HepG2 (cell line): ENCODE measurements around the gene ENAH. TPM values are rescaled to one million over a fixed set of nuclear protein-coding genes. Genes with fewer than 3 reads are reported as not detected.

Source experiments
- ATF2 ChIP-seq: sonication (generic); formaldehyde crosslinking; IDR thresholded peaks from 2 replicates; pipeline ENCODE4 v1.4.0; 2020; ENCODE audit warnings: missing genetic modification reagents
- ATF7-NPFF ChIP-seq: sonication (generic); formaldehyde crosslinking; IDR thresholded peaks from 2 replicates; pipeline ENCODE4 v1.8.1; 2023; ENCODE audit warnings: mild to moderate bottlenecking, low read depth, missing genetic modification reagents, moderate library complexity
- CREM ChIP-seq, 2 experiments: sonication (generic) in 1 of 2; formaldehyde crosslinking in 1 of 2; IDR thresholded peaks; 2 replicates each; pipeline versions ENCODE4 v1.4.0 to v1.6.1; 2016 to 2020; ENCODE audit warnings: antibody characterized with exemption in 1 of 2, mild to moderate bottlenecking in 1 of 2, missing genetic modification reagents in 1 of 2
- HES4 ChIP-seq: sonication (generic); formaldehyde crosslinking; IDR thresholded peaks from 2 replicates; pipeline ENCODE4 v1.9.0; 2021; ENCODE audit warnings: mild to moderate bottlenecking, missing genetic modification reagents, borderline replicate concordance
- HNRNPLL ChIP-seq: fragments of 200-400 bp; formaldehyde crosslinking; IDR thresholded peaks from 2 replicates; pipeline ENCODE4 v1.6.1; 2017; ENCODE audit warnings: mild to moderate bottlenecking, low read depth, low read length; ENCODE audit not compliant: poor library complexity, severe bottlenecking
- KDM2A ChIP-seq: sonication (generic); formaldehyde crosslinking; IDR thresholded peaks from 2 replicates; pipeline ENCODE4 v1.4.0; 2020; ENCODE audit warnings: low read depth, missing genetic modification reagents, borderline replicate concordance
- ZNF121 ChIP-seq: sonication (generic); formaldehyde crosslinking; IDR thresholded peaks from 2 replicates; pipeline ENCODE4 v1.5.0; 2020; ENCODE audit warnings: mild to moderate bottlenecking, missing genetic modification reagents
- ZNF383 ChIP-seq: sonication (generic); formaldehyde crosslinking; IDR thresholded peaks from 2 replicates; pipeline ENCODE4 v1.4.0; 2020; ENCODE audit warnings: missing genetic modification reagents, mild to moderate bottlenecking, borderline replicate concordance
- ZNF414 ChIP-seq: sonication (generic); formaldehyde crosslinking; IDR thresholded peaks from 2 replicates; pipeline ENCODE4 v1.5.0; 2020; ENCODE audit warnings: missing genetic modification reagents
- ZNF562 ChIP-seq: sonication (generic); formaldehyde crosslinking; IDR thresholded peaks from 2 replicates; pipeline ENCODE4 v1.8.0; 2022; ENCODE audit warnings: missing genetic modification reagents, borderline replicate concordance
- ZNF576 ChIP-seq: sonication (generic); formaldehyde crosslinking; IDR thresholded peaks from 2 replicates; pipeline ENCODE4 v1.4.0; 2020; ENCODE audit warnings: mild to moderate bottlenecking, missing genetic modification reagents
- ZNF75D ChIP-seq: sonication (generic); formaldehyde crosslinking; IDR thresholded peaks from 2 replicates; pipeline ENCODE4 v1.8.1; 2023; ENCODE audit warnings: missing genetic modification reagents, mild to moderate bottlenecking, borderline replicate concordance
- polyA plus RNA-seq, 8 experiments: library from polyadenylated mRNA; depleted of rRNA in 3 of 8; stranded (reverse) in 7 of 8; unstranded in 1 of 8; fragments of >200 nt; fragmentation: Illumina TruSeq in 4 of 8; extraction: Trizol in 4 of 8; gene quantifications; 2 replicates each; pipeline versions ENCODE4 v1.2.1 to v1.2.3, GENCODE V29; 2011 to 2016; ENCODE audit warnings: low read depth in 4 of 8, missing spikeins in 1 of 8, mixed read lengths in 1 of 8; ENCODE audit not compliant: insufficient read depth in 1 of 8
- total RNA-seq, 5 experiments: library from RNA; depleted of rRNA; stranded (reverse); fragments of >200 nt; fragmentation: Illumina TruSeq; extraction: Trizol; gene quantifications; 2 replicates each; pipeline ENCODE4 v1.2.3, GENCODE V29; 2016; ENCODE audit warnings: low read depth in 1 of 5
- TF ChIP-seq, protein P1 (sequence below): sonication (generic); formaldehyde crosslinking; IDR thresholded peaks from 2 replicates; pipeline ENCODE4 v1.4.0; 2020; ENCODE audit warnings: missing genetic modification reagents
- TF ChIP-seq, protein P2 (sequence below): sonication (generic); formaldehyde crosslinking; IDR thresholded peaks from 2 replicates; pipeline ENCODE4 v1.4.0; 2020; ENCODE audit warnings: mild to moderate bottlenecking, missing genetic modification reagents

Gene ENAH
- total and polyA plus RNA-seq, 2 of the 13 experiments (the other 11 are each of a cell fraction or from before 2014, with no cell fraction given): 22.1 to 58.3 TPM

DNA sequence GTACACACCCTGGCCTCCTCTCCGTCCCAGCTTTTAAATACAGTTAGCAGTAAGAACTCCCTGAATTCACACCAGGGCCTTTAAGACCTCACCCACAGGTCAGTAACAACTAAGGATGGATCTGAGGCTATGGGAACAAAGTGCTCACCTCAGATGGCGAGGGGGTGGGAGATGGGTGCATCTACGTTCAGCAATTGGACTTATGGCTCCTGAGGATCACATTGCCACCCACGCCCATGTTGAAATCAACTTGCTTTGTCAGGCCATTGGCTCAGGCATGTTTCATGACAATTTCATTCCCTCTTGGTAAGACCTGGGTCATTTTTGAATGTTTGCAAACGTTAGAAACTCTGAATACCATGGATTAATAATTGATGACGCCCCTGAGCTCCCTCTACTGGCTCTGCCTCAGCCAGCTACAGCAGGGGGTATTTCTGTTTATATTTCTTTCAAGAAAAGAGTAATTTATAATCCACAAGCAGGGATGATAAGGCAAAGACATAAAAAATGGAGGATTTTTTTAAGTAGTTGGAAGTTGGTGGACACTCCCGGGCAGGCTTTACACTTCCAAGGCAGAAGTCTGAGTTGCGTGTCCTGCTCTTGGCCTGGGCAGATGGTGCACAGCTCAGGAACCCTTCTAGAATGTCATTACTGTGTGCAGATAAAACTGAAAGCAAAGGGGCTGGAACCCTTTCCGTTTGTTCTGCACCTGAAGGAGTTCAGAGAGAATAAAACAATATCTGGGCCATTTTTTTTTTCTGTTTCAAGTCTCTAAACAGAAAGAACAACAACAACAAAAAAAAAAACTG lies 211.4 kb downstream of the ENAH start (continued):
- no peak for TF ChIP-seq HNRNPLL
- no peak for TF ChIP-seq ATF2 (CRISPR knock-in tag)
- TF ChIP-seq, protein P1, sequence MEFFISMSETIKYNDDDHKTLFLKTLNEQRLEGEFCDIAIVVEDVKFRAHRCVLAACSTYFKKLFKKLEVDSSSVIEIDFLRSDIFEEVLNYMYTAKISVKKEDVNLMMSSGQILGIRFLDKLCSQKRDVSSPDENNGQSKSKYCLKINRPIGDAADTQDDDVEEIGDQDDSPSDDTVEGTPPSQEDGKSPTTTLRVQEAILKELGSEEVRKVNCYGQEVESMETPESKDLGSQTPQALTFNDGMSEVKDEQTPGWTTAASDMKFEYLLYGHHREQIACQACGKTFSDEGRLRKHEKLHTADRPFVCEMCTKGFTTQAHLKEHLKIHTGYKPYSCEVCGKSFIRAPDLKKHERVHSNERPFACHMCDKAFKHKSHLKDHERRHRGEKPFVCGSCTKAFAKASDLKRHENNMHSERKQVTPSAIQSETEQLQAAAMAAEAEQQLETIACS (CRISPR knock-in tag): no peak
- no peak for TF ChIP-seq ZNF75D (CRISPR knock-in tag)
- TF ChIP-seq ZNF562 (CRISPR knock-in tag): no peak
- no peak for TF ChIP-seq ATF7-NPFF (CRISPR knock-in tag)
- no peak for TF ChIP-seq KDM2A (CRISPR knock-in tag)
- no peak for TF ChIP-seq CREM (IDR thresholded peaks at IDR 0.05)
- no peak for TF ChIP-seq CREM (CRISPR knock-in tag; IDR thresholded peaks at IDR 0.05)
- no peak for TF ChIP-seq ZNF121 (CRISPR knock-in tag)
- no peak for TF ChIP-seq ZNF414 (CRISPR knock-in tag)
- TF ChIP-seq, protein P2, sequence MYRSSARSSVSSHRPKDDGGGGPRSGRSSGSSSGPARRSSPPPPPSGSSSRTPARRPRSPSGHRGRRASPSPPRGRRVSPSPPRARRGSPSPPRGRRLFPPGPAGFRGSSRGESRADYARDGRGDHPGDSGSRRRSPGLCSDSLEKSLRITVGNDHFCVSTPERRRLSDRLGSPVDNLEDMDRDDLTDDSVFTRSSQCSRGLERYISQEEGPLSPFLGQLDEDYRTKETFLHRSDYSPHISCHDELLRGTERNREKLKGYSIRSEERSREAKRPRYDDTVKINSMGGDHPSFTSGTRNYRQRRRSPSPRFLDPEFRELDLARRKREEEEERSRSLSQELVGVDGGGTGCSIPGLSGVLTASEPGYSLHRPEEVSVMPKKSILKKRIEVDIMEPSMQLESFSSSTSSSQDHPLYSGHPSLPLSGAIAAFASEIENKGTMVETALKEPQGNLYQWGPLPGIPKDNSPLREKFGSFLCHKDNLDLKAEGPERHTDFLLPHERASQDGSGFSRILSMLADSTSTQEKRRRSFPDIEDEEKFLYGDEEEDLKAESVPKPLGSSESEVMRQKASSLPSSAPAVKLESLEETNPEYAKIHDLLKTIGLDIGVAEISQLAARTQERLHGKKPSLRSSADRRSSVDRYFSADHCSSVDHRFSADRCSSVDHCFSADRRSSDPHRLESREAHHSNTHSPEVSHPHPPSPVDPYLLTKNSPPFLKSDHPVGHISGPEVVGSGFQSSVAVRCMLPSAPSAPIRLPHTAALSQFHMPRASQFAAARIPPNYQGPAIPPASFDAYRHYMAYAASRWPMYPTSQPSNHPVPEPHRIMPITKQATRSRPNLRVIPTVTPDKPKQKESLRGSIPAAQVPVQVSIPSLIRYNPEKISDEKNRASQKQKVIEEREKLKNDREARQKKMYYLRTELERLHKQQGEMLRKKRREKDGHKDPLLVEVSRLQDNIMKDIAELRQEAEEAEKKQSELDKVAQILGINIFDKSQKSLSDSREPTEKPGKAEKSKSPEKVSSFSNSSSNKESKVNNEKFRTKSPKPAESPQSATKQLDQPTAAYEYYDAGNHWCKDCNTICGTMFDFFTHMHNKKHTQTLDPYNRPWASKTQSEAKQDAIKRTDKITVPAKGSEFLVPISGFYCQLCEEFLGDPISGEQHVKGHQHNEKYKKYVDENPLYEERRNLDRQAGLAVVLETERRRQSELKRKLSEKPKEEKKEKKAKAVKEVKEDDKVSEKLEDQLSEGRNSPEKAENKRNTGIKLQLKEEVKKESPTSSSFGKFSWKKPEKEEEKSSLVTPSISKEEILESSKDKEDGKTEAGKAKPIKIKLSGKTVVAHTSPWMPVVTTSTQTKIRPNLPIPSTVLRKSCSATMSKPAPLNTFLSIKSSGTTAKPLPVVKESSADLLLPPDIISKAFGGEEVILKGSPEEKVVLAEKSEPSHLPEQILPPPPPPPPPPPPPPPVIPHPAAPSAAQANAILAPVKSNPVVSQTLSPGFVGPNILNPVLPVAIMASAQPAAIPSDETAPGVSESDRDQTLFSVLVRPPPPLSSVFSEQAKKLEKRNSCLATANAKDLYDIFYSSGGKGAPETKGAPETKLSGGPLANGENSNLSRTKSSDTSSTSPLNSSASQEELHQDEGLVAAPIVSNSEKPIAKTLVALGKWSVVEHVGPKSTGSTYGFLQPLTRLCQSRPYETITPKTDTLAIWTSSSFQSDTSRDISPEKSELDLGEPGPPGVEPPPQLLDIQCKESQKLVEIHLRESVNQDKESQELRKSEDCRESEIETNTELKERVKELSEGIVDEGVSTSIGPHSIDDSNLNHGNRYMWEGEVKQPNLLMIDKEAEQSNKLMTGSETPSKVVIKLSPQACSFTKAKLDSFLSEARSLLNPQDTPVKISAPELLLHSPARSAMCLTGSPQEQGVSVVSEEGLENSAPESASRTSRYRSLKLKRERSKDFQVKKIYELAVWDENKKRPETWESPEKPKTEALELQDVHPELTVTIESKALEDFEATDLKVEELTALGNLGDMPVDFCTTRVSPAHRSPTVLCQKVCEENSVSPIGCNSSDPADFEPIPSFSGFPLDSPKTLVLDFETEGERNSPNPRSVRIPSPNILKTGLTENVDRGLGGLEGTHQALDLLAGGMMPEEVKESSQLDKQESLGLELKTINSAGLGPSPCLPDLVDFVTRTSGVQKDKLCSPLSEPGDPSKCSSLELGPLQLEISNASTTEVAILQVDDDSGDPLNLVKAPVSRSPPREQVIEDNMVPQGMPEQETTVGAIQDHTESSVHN (CRISPR knock-in tag): no peak
- TF ChIP-seq HES4 (CRISPR knock-in tag): no peak
- TF ChIP-seq ZNF383: no peak
- TF ChIP-seq ZNF576 (CRISPR knock-in tag): no peak
